Measurements from ENCODE around the gene DRAP1. TPM values are rescaled to one million over a fixed set of nuclear protein-coding genes. Genes with fewer than 3 reads are reported as not detected.
A peak's percentile ranks its signal among the peaks of the same experiment; 100 is the strongest.

Gene DRAP1
- total and polyA plus RNA-seq, 9 of the 15 experiments (the other 6 are each of a cell fraction or from before 2014, with no cell fraction given), result 9.6 to 200 (median 92.9) TPM

DNA sequence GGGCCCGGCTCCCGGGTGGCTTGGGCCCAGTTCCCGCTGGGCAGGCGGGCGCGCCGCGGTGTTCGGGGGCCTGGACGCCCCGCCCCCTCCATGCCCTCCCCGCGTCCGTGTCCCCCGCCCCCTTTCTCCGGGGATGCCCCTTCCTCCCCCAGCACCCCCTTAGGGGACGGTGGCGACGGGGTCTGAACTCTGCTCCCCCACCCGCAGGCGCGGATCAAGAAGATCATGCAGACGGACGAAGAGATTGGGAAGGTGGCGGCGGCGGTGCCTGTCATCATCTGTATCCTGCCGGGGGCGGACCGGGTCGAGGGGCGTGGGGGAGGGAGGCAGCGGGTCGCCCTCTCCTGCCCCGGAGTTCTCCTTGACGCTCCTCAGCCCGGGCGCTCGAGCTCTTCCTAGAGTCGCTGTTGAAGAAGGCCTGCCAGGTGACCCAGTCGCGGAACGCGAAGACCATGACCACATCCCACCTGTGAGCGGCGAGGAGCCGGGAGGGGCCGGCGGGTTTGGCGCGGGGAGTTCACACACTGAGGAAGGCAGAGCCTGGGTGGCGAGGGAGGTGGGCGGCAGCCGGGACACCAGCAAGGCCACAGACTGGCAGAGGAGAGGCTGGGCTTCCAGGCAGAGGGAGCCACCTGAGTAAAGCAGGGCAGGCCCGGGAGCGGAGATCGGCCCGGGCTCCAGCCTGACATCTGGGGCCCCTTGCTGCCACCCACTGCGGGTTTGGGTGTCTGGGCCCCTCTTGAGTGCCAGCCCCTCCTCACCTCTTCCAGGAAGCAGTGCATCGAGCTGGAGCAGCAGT, 546 bp downstream of the DRAP1 start (continued):
- no peak for TF ChIP-seq OTX1 (CRISPR knock-in tag; IDR thresholded peaks at IDR 0.05)
- TF ChIP-seq ETS1 (conservative IDR thresholded peaks at IDR 0.05; ENCODE audit: control insufficient read depth, low read depth, low read length), result peak; percentile 58; the same call in 1 of the 2 replicates
- TF ChIP-seq NFYB (IDR thresholded peaks at IDR 0.05; ENCODE audit: extremely low read depth, insufficient read length), result no peak
- peak; percentile 12 for TF ChIP-seq RBBP5 (IDR thresholded peaks at IDR 0.05; ENCODE audit: borderline replicate concordance, insufficient read depth, low read length, poor library complexity, severe bottlenecking)
- 0 out of 2 replicates have a peak, but pooled peaks have one; percentile 10 for TF ChIP-seq ZNF766 (CRISPR knock-in tag; conservative IDR thresholded peaks at IDR 0.05)
- peak; percentile 26 for TF ChIP-seq TAF1 (IDR thresholded peaks at IDR 0.05; ENCODE audit: control insufficient read depth, extremely low read depth, insufficient read depth, low read length, severe bottlenecking)
- no peak for TF ChIP-seq ASH1L (IDR thresholded peaks at IDR 0.05; ENCODE audit: borderline replicate concordance, low read depth, partially characterized antibody)
- TF ChIP-seq KDM4B (IDR thresholded peaks at IDR 0.05; ENCODE audit: borderline replicate concordance in 2 of 2, low read depth in 1 of 2), result 0 out of 4 replicates have a peak, but pooled peaks of 1 of the 2 experiments have one; percentile 2
- peak; percentile 59 for TF ChIP-seq SAP30 (IDR thresholded peaks at IDR 0.05; ENCODE audit: borderline replicate concordance, insufficient read depth, low read depth, low read length, poor library complexity, severe bottlenecking)
- TF ChIP-seq SMAD1 (IDR thresholded peaks at IDR 0.05; ENCODE audit: low read depth, low read length, partially characterized antibody), result no peak
- TF ChIP-seq HMG20B (CRISPR knock-in tag; IDR thresholded peaks at IDR 0.05), result no peak
- TF ChIP-seq NFIC (IDR thresholded peaks at IDR 0.05), result peak; percentile 13; the same call in 1 of the 2 replicates
- TF ChIP-seq FOXJ2 (tag; IDR thresholded peaks at IDR 0.05), result 0 out of 2 replicates have a peak, but pooled peaks have one; percentile 1
- TF ChIP-seq, protein P1, sequence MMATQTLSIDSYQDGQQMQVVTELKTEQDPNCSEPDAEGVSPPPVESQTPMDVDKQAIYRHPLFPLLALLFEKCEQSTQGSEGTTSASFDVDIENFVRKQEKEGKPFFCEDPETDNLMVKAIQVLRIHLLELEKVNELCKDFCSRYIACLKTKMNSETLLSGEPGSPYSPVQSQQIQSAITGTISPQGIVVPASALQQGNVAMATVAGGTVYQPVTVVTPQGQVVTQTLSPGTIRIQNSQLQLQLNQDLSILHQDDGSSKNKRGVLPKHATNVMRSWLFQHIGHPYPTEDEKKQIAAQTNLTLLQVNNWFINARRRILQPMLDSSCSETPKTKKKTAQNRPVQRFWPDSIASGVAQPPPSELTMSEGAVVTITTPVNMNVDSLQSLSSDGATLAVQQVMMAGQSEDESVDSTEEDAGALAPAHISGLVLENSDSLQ (IDR thresholded peaks at IDR 0.05), result 0 out of 2 replicates have a peak, but pooled peaks have one; percentile 26
- no peak for TF ChIP-seq ZNF134 (CRISPR knock-in tag; conservative IDR thresholded peaks at IDR 0.05)
- peak; percentile 72; the same call in 1 of the 2 replicates for TF ChIP-seq ZBTB7A (IDR thresholded peaks at IDR 0.05; ENCODE audit: borderline replicate concordance, control insufficient read depth, low read depth, low read length)
- TF ChIP-seq, protein P2, sequence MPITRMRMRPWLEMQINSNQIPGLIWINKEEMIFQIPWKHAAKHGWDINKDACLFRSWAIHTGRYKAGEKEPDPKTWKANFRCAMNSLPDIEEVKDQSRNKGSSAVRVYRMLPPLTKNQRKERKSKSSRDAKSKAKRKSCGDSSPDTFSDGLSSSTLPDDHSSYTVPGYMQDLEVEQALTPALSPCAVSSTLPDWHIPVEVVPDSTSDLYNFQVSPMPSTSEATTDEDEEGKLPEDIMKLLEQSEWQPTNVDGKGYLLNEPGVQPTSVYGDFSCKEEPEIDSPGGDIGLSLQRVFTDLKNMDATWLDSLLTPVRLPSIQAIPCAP (CRISPR knock-in tag; IDR thresholded peaks at IDR 0.05; ENCODE audit: borderline replicate concordance), result no peak
